ENCODE measurements around the gene CSTF2T.

DNA sequence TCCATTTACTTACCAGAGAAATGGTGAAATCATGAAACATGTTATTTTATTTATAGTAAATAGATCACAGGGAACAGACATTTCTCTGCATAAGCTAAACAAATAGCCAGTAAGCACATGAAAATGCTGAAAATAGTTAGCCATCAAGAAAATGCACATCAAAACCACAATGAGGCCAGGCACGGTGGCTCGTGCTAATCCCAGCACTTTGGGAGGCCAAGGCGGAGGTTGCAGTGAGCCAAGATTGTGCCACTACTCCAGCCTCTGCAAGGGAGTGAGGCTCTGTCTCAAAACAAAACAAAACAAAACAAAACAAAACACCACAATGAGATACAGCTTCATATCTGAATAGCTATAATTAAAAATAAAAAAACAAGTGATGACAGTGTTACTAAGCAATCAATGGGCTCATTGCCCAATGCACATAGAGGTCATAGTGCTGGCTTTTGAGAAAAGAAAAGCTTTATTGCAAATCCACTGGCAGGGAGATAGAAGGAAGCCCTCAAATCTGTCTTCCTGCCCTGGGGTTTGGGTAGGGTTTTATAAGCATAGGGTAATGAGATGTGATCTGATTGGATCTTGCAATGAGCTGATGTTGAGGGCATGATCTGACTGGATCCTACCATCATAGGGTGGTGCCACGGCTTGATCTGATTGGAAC, 16.2 kb downstream of the CSTF2T start:
- TF ChIP-seq, protein P1, sequence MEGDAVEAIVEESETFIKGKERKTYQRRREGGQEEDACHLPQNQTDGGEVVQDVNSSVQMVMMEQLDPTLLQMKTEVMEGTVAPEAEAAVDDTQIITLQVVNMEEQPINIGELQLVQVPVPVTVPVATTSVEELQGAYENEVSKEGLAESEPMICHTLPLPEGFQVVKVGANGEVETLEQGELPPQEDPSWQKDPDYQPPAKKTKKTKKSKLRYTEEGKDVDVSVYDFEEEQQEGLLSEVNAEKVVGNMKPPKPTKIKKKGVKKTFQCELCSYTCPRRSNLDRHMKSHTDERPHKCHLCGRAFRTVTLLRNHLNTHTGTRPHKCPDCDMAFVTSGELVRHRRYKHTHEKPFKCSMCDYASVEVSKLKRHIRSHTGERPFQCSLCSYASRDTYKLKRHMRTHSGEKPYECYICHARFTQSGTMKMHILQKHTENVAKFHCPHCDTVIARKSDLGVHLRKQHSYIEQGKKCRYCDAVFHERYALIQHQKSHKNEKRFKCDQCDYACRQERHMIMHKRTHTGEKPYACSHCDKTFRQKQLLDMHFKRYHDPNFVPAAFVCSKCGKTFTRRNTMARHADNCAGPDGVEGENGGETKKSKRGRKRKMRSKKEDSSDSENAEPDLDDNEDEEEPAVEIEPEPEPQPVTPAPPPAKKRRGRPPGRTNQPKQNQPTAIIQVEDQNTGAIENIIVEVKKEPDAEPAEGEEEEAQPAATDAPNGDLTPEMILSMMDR (IDR thresholded peaks at IDR 0.05): no peak
- no peak for TF ChIP-seq POLR2AphosphoS5 (IDR thresholded peaks at IDR 0.05)
